CD4-positive, alpha-beta T cell treated with Interleukin-21 for 1 hour (primary cell): ENCODE measurements around the gene ARL16.

Source experiments
- DNase-seq: peaks from one replicate; pipeline ENCODE4 v3.0.0-alpha.2; 2020

The ARL16 gene

GRCh38 chr17:81712468-81713003 is 28.9 kb upstream of the ARL16 start:
- DNase-seq = no peak

DNA sequence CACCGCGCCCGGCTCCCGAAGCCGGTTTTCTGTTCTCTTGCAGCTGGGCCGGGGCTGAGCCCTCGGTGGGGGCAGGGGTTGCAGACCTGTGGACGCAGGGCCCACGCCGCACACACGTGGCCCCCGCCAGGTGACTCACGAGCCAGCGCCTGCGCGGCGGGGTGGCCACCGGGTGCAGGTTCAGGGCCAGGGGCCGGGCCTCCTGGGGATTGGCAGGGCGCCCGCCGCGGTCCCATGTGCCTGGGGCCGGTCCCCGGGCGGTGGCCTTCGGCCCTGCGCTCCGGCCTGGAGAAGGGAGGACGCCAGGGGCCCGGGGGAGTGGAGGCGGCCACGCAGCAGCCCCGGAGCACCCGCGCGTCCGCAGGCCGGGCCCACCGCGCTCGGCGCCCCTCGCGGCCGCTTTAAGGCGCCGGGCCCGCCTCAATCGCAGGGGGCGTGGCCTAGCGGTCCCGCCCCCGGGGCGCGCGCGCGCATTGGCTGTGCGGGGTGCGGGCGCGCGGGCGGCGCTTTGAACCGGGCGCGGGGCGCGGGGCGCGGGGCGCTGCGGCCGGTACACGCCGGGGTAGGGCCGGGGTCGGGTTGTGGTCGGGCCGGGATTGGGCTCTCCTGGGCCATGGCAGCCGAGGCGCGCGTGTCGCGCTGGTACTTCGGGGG is 28.3 kb upstream of the ARL16 start, which contains the start of gene SLC25A10:
Gene SLC25A10 (plus strand): TSS at position 471 of the 654 bp plus-strand sequence. CDS start 143 bp downstream, at position 614.
- peak; percentile 77 for DNase-seq

GRCh38 chr17:81710514-81711308 is 27.1 kb upstream of the ARL16 start:
- DNase-seq = no peak

DNA sequence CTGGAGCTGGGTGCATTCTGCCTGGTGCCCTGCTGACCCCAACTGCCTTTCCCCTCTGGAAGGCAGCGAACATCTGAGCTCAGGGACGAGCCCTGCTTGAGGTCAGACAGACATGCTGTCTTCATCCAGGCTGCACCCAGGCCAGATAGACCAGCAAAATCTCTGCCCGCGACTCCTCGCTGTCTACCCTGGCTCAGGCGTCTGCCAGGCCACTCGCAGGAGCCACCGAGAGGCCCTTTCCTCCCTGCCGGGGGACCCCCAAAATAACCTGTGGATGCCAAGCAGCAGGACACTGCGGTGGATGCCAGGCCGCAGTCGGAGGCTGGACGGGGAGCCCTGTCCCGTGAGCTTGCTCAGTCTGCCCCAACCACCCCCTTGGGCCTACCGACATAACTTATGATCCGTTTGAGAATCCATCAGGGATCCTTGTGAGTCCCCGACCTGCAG is 25.2 kb upstream of the ARL16 start:
- no peak for DNase-seq

DNA sequence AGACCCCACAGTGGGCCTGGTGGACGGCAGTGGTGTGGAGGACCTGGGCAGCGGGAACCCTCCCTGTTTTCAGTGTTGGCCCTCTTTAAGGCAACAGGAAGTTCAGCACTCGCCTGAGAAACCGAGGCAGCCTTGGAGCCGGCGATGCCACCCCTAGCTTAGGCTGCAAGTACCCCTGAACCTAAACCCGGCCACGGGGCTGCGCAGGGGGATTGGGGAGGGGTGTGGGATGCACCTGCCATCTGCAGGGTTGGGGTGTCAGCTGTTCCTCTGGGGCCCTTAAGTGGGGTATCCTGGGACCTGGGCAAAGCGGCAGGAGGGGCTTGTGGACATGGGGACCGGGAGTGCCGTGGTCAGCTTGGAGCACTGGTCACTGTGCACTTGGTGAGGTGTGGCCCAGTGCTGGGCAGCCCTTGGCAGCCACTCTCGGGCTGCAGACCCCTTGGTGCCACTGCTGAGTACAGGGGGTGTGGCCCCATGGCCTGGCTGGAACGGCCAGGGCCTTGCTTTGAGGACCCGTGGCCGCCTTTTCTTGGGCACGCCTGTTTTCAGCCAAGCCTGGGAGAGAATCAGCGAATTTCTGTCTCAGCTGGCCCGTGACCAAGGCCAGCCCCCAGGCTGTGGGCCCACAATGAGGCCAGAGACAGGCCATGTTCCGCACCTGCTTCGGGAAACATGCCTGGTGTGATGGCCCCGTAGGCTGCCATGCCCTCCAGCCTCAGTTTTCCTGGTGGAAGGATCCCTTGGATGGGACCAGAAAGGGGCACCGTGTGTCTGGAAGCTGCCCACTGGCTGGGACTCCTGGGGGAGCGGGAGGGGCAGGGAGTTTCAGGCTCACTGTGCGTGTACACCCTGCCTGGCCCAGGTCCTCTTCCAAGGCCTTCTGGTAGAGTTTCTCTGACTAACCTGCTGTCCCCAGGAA is 24.4 kb upstream of the ARL16 start:
- no peak for DNase-seq

GRCh38 chr17:81706757-81707624 is 23.4 kb upstream of the ARL16 start:
- DNase-seq = no peak

- DNase-seq = no peak
Measured at GRCh38 chr17:81706232-81706611, 22.6 kb upstream of the ARL16 start.

DNA sequence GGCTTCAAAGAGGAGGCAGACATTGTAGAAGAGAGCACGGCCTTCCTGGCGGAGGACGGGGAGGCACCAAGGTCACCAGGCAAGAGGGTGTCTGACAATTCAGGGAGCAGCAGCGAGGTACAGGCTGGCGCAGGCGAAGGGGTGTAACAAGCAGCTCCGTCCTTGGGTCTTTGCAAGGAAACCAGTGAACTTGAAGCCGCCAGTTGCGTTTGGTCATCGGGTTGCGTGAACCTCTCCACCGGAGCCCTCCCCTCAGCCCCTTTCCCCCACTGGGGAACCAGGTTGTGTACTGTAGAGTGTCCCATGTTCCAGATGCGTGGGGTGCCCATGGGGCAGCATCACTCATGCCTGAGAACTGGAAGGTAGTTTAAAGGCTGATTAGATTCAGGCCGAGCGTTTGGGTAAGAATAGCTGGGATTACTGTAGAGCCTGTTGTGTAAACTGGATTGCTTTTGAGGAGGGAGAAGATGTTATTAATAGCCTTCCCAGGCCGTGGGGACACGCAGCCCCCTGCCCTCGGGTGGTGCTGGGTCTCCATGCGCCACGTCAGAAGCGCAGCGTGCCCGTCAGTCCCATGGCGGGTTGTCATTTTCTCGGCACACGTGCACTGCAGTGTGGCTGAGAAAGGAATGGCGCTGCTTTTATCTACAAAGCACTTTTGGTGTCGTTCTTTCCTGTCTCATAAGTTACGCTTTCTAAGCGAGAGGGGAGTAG is 22.1 kb upstream of the ARL16 start:
- DNase-seq = no peak

DNA sequence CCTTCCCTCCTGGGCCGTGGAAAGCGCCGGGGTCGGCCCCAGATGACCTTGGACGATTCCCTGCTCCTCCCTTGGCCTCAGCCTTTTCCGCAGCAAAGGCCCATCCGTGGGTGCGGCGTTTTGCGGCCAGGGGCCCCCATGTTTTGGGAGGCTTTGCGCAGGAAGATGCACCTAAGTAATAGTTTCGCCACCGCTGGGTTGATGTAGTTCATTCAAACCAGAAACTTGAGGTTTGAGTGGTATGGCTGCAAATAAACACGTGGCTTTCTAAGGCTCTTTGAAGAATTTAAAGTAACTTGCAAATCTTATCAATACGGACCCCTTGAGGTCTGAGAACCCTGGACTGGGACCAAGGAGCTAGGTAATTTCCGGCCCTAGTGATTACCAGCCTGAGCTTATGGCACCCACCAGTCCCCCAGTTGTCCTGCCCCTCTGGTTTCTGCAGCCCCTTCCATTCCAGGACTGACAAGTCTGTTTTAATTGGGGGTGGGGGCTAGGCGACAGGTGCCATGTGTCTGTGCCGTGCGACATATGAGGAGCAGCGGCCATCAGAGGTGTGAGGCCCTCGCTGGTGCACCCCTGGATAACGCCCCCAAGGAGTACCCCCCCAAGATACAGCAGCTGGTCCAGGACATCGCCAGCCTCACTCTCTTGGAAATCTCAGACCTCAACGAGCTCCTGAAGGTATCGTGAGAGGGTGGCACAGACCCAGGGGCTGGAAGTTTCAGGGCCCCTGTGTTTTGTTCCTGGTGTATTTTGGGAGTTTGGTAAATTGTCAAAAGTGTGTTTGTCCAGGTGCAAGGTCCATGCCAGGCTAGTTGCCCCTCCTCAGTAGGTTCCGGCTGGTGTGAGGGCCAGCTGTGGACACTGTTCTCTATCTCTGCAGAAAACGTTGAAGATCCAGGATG is 20.4 kb upstream of the ARL16 start:
- peak; percentile 28 for DNase-seq

GRCh38 chr17:81702934-81703746 is 19.5 kb upstream of the ARL16 start, which contains the start of gene MRPL12:
Gene MRPL12, plus strand, starts transcription at chr17:81703367. Its CDS starts 135 bp downstream, at chr17:81703502.
- DNase-seq = peak; percentile 91

- peak; percentile 22 for DNase-seq
Measured at GRCh38 chr17:81701288-81702071, 17.9 kb upstream of the ARL16 start.

GRCh38 chr17:81700353-81701287 is 17.0 kb upstream of the ARL16 start:
- DNase-seq = no peak

- DNase-seq = no peak
Measured at GRCh38 chr17:81697261-81698044, 13.9 kb upstream of the ARL16 start.

DNA sequence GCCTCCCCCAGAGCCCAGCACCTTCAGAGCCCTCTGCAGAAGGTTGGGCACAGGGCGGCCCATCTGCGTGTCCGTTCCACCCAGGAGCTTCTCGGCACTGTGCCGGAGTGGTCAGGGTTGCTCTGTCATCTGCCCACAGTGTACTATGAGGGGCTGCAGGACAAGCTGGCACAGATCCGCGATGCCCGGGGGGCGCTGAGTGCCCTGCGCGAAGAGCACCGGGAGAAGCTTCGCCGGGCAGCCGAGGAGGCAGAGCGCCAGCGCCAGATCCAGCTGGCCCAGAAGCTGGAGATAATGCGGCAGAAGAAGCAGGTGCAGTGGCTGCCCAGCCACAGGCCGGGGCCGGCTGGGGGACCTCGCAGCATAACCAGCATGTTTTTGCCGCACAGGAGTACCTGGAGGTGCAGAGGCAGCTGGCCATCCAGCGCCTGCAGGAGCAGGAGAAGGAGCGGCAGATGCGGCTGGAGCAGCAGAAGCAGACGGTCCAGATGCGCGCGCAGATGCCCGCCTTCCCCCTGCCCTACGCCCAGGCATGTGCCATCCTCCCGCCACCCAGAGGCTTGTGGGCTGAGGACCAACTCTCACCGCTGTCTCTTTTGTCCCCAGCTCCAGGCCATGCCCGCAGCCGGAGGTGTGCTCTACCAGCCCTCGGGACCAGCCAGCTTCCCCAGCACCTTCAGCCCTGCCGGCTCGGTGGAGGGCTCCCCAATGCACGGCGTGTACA is 12.8 kb upstream of the ARL16 start:
- DNase-seq = no peak

GRCh38 chr17:81695801-81696200 is 12.2 kb upstream of the ARL16 start:
- DNase-seq = no peak
